GM12864 (cell line): ENCODE results near the gene NTN5.

Experiments
- DNase-seq: peaks from one replicate; pipeline ENCODE4 v3.0.0-alpha.2; 2011; ENCODE audit warnings: low read depth
- H3K4me3 ChIP-seq: 2 replicates; pipeline ENCODE4 v1.5.1; 2011; ENCODE audit warnings: mild to moderate bottlenecking, low read depth, low read length, control low read depth
- CTCF ChIP-seq: IDR thresholded peaks from 2 replicates; pipeline ENCODE4 v1.5.1; 2011; ENCODE audit warnings: low read depth, mild to moderate bottlenecking, moderate library complexity, low read length, control low read depth, inconsistent platforms; ENCODE audit errors: missing control alignments

Gene NTN5

GRCh38 chr19:48631225-48631624, 41.6 kb downstream of the NTN5 start:
- no peak for TF ChIP-seq CTCF
- DNase-seq, result no peak
- H3K4me3 ChIP-seq, result no peak overlapping the region

- DNase-seq, result no peak
- H3K4me3 ChIP-seq, result no peak overlapping the region
- no peak for TF ChIP-seq CTCF
These were observed 42.3 kb downstream of the NTN5 start for GRCh38 chr19:48630296-48631063.

DNA sequence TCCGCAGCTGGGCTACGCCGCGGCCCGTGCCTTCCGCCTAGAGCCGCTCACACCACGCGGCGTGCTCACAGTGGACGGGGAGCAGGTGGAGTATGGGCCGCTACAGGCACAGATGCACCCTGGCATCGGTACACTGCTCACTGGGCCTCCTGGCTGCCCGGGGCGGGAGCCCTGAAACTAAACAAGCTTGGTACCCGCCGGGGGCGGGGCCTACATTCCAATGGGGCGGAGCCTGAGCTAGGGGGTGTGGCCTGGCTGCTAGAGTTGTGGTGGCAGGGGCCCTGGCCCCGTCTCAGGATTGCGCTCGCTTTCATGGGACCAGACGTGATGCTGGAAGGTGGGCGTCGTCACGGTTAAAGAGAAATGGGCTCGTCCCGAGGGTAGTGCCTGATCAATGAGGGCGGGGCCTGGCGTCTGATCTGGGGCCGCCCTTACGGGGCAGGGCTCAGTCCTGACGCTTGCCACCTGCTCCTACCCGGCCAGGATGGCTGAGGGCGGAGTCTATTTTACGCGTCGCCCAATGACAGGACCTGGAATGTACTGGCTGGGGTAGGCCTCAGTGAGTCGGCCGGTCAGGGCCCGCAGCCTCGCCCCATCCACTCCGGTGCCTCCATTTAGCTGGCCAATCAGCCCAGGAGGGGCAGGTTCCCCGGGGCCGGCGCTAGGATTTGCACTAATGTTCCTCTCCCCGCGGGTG, 43.1 kb downstream of the NTN5 start:
- DNase-seq, result no peak

GRCh38 chr19:48629297-48629598, 43.6 kb downstream of the NTN5 start:
- DNase-seq, result no peak
- no peak overlapping the region for H3K4me3 ChIP-seq
- TF ChIP-seq CTCF, result no peak

More for the DNA sequence above, 43.1 kb downstream of the NTN5 start:
- TF ChIP-seq CTCF, result no peak
- no peak overlapping the region for H3K4me3 ChIP-seq

GRCh38 chr19:48628486-48629296, 44.1 kb downstream of the NTN5 start:
- TF ChIP-seq CTCF, result no peak
- no peak overlapping the region for H3K4me3 ChIP-seq
- DNase-seq, result no peak

DNA sequence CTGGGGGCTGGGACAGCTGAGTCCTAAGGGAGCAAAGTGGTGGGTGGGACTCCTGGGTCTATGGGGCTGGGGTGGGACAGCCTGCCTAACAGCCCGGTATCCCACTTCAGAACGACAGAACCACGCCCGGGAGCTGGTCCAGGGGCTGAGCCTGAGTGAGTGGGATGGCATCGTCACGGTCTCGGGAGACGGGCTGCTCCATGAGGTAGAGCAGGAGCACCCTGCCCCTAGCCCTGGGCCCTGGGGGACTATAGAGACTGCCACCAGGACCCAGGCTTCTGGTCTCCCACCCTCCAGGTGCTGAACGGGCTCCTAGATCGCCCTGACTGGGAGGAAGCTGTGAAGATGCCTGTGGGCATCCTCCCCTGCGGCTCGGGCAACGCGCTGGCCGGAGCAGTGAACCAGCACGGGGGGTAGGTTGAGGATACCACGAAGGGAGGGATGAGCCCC, 44.9 kb downstream of the NTN5 start:
- DNase-seq, result no peak
- no peak for TF ChIP-seq CTCF
- H3K4me3 ChIP-seq, result no peak overlapping the region
